UCSD-AML1 (cell line): ENCODE data around the gene GHR.

Experiments
- DNase-seq: peaks from one replicate; lab custom pipeline; 2025; ENCODE audit not compliant: unreplicated experiment; lab: John Stamatoyannopoulos, UW

GHR gene

GRCh38 chr5:42597318-42597937, 174.2 kb downstream of the GHR start:
- DNase-seq: no peak

DNA sequence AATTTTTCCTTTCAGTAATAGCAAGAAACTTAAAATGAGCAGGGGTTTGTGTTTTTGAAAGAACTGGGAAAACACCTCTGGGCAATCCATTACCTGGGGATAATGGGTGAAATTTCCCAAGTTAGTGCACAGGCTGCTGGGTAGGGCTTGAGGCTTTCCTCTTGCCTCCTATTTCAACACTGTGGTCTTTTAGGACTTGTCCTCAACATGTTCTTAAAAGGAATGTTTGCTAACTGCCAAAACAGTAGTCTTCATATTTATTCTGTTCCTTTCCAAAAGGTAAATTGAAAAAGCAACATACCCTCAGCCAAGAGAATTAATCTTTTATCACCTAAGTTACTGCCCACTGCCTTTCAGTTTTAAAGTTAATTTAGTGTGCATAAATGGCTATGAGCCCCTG, 175.1 kb downstream of the GHR start:
- DNase-seq: no peak

- DNase-seq: no peak
These were observed 175.9 kb downstream of the GHR start for GRCh38 chr5:42599106-42599505.

GRCh38 chr5:42600441-42600840, 177.2 kb downstream of the GHR start:
- DNase-seq: no peak

GRCh38 chr5:42604171-42604711, 181.0 kb downstream of the GHR start:
- no peak for DNase-seq

- DNase-seq: no peak
These were observed 182.3 kb downstream of the GHR start for GRCh38 chr5:42605490-42605889.

DNA sequence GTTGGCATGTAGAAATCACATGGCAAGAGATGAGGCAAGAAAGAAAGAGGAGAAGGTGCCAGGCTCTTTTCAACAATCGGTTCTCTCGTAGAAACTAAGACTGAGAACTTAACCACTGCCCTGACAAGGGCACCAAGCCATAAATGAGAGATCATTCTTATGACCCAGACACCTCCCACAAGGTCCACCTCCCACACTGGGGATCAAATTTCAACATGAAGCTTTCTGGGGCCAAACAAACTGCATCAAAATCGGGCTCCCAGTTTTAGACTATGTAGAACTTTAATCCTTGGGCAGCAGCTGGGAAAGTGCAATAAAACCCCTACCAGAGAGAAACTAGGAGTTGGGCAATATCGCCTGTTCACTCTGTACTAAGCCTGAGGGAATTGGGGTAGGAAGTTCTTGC, 183.2 kb downstream of the GHR start:
- no peak for DNase-seq

GRCh38 chr5:42611437-42611836, 188.2 kb downstream of the GHR start:
- no peak for DNase-seq

DNA sequence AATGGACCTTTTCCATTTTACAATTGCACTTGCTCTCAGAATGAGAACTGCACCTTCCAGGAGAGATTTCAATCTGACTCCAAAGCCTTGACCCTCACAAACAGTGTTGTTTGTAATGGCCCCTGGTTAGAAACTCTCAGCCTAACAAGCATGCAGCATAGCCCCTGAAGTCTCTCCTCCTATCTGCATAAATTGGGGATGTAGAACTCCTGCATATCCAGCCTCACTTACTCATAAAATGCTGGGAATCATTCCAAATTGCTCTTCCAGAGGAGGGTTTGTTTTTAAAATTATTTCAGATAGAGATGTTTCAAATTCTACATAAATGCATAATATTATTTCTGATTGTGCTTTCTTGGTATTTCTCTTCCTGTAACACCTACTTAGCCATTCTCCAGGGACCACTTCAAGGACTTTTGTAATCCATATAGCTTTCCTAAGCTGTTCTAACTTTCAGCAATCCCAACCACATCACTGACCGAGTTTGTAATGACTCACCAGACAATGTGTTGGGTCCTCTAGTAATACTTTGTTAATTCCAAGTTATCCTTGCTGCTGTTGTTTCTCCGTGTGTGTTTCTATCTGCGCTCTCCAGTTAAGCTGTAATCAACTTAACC, 189.6 kb downstream of the GHR start:
- no peak for DNase-seq

DNA sequence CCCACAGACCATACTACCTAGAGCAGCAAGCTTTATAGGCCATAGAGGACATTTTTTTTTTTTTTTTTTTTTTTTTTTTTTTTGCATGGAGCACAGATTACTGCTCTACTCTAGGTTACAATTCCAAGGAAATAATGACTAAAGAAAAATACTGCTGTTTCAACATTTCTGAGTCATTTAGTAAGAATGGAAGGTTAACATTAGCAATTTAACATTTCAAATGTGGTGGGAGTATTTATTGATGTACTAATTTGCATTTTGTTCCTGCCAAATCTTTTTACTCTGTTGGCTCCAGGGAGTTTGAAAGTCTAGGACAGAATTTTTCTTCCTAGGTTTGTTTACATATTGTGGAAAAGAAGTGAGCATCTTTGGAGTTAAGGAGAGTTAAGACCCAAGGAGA, 191.3 kb downstream of the GHR start:
- DNase-seq: no peak

GRCh38 chr5:42620579-42621216, 197.5 kb downstream of the GHR start:
- no peak for DNase-seq

DNA sequence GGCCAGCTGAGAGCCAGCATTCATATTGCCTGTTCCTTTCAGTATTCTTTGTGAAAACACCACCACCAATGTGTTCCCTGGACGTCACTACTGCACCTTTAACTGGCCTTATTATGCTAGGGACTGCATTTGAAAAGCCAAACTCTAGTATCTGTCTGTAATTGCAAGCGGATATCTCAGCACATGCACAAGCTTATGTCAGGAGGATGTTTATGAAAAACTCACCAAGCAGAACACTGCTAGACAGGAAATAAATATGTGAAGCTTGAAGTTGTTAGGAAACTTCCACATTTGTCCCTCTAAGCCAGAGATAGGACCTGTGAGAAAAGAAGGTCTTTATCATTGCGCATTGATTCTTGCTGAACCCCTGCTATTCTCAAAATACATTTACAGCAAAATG, 198.0 kb downstream of the GHR start:
- DNase-seq: no peak

GRCh38 chr5:42621662-42622061, 198.4 kb downstream of the GHR start:
- DNase-seq: no peak

GRCh38 chr5:42624912-42625311, 201.7 kb downstream of the GHR start:
- no peak for DNase-seq

- DNase-seq: no peak
These were observed 203.2 kb downstream of the GHR start for GRCh38 chr5:42626462-42626861.

GRCh38 chr5:42628821-42629220, 205.6 kb downstream of the GHR start:
- DNase-seq: no peak

DNA sequence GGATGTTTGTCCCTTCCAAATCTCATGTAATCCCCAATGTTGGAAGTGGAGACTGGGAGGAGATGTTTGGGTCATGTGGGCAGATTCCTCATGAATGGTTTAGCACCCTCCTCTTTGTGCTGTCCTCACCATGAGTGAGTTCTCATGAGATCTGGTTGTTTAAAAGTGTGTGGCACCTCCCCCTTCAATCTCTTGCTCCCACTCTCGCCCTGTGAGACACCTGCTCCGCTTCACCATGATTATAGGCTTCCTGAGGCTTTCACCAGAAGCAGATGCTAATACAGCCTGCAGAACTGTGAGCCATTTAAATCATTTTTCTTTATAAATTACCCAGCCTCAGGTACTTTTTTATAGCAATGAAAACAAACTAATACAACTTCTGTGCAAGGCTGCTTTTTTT, 206.0 kb downstream of the GHR start:
- DNase-seq: no peak

DNA sequence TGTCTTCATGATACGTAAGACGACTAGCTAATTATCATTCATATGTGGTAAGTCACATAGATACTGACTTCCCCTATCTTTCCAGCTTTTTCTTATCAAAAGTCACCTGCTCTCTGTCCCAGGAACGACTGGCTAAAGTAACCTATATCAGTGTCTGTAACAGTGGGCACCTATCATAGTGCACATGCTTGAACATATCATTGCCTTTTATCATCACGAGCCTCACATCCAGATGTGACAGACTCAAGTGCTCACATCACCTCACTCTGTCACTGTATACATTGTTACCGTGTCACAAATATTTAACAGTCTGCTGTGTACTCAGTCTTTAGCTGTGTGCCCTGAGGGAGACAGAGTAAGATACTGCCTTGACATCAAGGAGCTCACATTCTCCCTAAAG, 208.0 kb downstream of the GHR start:
- DNase-seq: no peak

DNA sequence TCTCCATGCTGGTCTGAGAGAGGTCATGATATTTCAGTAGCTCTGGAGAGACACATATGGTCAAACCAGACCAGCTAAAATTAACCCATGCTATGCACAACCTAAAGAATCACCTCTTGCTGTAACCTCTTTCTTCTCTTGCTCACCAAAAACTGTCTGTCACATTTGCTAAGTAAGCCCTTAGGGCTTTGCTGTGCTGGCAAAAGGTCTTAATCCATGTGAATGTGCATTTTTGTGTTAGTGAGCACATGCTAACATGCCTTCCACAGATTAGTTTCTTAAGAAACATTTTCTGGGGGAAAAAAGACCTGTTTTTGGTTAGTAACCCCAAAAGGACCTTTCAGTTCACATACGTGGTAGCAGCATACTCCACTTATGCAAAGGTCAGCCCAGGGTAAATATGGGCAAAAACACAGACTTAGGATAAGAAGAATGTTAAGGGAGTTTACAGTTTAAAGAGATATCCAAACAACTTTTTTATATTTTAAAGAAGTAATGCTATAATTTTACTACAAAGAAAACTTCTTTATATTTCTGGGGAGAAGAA, 209.2 kb downstream of the GHR start:
- no peak for DNase-seq

- DNase-seq: no peak
These were observed 211.3 kb downstream of the GHR start for GRCh38 chr5:42634575-42634974.

DNA sequence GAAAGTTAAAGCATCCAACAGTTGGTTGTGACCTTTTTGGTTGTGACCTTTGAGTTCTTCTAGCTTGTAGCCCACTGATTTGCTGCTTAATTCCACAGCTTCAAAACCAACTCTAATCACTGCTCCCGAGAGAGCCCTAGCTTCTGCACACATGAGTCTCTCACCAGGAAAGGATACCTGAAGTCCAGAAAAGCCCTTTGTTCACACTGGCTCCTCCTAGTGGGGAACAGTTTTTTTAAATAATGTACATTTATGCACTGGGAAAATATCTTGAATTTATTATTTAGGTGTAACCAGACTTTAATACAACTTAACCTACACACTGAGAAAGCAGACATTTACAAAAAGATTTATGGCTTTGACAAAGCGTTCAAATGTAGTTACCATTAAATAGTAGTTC, 213.2 kb downstream of the GHR start:
- no peak for DNase-seq

DNA sequence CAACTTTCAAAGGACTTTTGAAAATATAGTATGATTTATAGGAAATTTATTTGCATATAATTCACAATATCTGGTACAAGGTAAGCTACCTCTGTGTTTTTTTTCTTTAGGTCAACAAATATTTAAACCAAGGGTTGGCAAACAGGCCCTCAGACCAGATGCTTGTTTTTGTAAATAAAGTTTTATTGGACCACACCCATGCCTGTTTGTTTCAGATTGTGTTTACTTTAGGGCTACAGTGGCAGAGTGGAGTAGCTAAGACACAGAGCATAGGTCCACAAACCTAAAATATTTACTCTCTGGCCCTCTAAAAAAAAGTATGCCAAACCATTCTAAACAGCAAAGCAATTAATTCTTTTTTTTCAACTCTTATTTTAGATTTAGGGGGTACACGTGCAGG, 213.7 kb downstream of the GHR start:
- no peak for DNase-seq
